HG03175 (cell line): ENCODE data around the gene SPART.
"Not testable (repeated sequence)": the region's sequence is repeated elsewhere in the genome, so short reads cannot be mapped to it uniquely, and the experiment has no call there.

Experiments used
- ATAC-seq: cut with Tn5 transposase; IDR thresholded peaks from one replicate; pipeline ENCODE4 v1.9.1; 2021; ENCODE audit warnings: mild to moderate bottlenecking, moderate library complexity; ENCODE audit not compliant: unreplicated experiment

Gene SPART

GRCh38 chr13:36323951-36324566 lies 22.1 kb downstream of the SPART start:
- no peak for ATAC-seq

DNA sequence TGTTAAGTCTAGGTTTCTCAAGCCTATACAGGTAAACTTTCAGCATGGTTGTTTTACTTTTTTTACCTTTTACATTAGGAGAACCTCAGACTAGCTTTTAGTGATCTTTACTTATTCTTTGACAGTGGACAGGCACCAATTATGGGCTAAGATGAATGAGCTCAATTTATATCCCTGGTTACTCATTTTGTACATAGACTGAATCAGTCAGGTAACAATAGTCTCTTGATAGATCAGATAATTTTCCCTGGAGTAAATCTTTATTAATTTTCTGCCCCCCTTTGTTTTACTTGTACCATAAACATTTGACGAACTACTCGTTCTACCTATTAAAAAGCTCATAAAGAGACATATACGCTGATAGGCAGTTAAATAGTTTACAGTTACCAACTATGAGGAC lies 22.8 kb downstream of the SPART start:
- ATAC-seq = no peak

GRCh38 chr13:36319793-36320192 lies 26.4 kb downstream of the SPART start:
- not testable (repeated sequence) for ATAC-seq

GRCh38 chr13:36313047-36313969 lies 32.9 kb downstream of the SPART start:
- no peak for ATAC-seq

- no peak for ATAC-seq
Measured at GRCh38 chr13:36310417-36311108, 35.6 kb downstream of the SPART start.

DNA sequence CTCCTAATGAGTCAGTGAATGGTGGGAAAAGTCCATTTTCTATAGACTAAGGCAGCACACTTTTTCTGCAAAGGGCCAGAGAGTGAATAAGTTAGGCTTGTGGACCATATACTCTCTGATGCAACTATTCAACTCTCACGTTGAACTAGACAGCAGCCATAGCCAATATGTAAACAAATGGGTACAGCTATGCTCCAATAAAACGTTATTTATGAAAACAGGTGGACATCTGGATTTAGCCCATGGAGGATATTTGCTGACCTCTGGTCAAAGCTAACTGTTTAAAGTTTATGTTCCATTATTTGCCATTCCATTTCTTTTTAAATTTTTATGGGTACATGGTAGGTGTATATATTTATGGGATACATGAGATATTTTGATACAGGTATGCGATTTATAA lies 43.9 kb downstream of the SPART start:
- no peak for ATAC-seq

DNA sequence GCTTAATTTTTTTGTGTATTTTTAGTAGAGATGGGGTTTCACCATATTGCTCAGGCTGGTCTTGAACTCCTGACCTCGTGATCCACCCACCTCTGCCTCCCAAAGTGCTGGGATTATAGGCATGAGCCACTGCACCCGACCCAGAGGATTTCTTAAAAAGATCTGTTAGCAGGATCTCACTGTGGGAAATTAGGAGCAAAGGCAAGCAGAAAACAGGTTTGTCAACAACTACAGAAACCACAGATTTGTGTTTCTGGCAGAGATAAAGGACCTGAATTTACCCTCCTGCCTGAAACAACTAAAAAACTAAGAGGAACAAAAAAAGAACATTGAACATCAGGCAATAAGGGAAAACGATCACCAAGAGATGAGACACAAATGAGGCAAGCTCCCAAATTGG lies 46.7 kb downstream of the SPART start:
- not testable (repeated sequence) for ATAC-seq

DNA sequence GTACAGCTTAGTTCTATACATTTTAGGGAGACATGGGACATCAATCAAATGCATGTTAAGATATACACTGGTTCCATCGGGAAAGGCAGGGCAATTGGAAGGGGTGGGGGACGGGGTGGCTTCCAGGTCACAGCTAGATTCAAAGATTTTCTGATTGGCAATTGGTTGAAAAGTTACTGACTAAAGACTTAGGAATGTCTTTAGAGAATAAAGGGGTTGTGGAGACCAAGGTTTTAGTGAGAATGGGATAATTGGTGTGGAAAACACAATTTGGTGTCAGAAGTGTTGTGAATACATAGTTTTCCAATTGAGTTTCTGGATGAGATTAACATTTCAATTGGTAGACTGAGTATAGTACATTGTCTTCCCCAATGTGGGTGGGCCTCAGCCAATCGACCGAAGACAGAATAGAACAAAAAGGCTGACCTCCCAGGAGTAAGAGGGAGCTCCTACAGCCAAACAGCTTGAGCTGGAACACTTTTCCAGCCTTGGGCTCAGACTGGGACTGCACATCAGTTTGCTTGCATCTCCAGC lies 47.6 kb downstream of the SPART start:
- ATAC-seq = no peak

DNA sequence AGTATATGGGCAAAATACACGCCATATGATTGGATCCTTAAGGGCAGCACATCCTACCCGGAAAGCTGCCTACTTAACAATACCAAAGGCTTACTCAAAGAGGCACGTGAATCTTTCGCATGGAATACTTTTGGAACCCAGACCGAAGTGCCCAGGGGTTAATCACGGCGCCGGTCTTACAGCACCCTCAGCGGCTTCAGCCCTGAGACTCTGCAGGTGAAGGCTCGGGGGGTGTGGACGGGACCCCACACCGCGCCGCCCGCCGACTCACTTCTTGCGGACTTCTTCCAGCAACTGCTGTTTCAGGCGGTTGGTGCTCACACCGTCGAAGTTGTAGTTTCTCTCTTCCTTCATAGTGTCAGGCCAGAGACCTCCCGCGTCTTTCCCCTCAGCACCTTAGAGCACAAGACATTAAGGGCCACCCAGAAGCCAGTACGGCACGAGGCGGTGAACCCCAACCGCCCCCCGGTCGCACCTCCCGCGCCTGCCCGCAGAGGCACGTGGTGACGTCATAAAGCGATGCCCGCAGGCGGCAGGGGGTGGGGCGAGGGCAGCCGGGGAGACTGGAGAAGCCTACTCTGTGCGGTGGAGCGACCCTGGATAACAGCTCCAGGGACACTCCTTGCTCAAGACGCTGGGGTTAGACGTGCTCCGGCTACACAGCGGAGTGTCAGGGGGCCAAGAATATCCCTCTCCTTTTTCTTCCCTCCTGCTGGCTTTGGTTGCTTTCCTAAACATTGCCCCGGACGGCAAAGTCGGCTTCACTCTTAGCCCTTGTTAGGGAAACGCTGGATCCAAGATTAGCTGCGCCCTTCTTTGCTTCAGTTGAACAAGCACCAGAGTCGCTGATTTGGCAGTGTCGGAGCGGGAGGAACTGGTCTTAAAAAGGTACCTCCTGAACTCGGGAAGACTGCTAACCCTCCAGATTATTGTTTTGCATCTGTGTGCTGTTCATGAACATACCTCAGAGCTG lies 48.5 kb downstream of the SPART start, which contains the start of gene CCDC169:
Gene CCDC169, minus strand, starts transcription at position 449 of the 973 bp plus-strand sequence. Its CDS starts 95 bp downstream, at position 354.
- peak; percentile 80 for ATAC-seq

- no peak for ATAC-seq
Measured at GRCh38 chr13:36294096-36294495, 52.1 kb downstream of the SPART start.

GRCh38 chr13:36293497-36293896 lies 52.7 kb downstream of the SPART start:
- ATAC-seq = no peak

DNA sequence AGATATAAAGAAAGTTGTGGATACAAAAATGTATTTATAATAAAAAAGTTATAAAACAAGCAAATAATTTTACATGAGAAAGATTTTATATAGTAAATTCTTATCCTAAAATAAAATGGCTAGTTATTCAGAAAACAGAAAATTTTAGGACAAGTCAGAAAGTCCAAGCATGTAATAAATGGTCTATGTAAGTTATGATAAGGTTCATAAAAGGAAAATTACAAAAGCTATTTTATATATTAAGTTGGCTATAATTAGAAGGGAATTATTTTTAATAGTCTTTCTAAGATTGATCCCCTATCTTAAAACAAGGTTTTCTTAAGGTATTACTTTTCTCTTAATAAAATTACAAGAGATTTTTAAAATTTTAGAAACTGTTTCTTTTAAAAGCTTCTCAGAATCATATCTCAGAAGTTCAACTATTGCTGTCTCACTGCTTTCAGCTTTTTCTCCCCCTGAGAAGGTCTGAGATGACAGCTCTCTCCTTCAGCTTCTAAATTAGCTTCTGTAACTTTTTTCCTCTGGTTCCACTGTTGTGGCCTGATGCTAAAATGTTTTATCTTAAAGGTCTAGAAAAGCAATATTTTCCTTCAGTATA lies 57.3 kb downstream of the SPART start:
- ATAC-seq = no peak

DNA sequence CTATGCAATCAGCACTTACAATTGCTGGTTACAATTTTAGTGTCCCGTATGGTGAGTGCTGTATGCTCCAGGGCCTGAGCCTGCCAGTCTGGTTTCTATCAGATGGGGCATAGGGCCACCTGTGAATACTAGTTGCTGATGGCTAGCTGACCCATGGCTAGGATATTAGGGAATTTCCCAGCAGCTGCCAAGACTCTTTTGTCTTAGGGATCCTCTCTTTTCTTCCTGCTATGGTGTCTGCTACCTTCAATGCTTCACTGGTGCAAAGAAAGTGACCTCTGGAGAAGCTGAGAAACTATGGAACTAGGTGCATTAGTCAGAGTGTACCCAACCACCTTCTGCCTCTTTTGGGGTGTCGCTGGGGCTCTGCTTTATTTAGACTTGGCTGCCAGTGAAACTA lies 60.2 kb downstream of the SPART start:
- ATAC-seq = no peak

DNA sequence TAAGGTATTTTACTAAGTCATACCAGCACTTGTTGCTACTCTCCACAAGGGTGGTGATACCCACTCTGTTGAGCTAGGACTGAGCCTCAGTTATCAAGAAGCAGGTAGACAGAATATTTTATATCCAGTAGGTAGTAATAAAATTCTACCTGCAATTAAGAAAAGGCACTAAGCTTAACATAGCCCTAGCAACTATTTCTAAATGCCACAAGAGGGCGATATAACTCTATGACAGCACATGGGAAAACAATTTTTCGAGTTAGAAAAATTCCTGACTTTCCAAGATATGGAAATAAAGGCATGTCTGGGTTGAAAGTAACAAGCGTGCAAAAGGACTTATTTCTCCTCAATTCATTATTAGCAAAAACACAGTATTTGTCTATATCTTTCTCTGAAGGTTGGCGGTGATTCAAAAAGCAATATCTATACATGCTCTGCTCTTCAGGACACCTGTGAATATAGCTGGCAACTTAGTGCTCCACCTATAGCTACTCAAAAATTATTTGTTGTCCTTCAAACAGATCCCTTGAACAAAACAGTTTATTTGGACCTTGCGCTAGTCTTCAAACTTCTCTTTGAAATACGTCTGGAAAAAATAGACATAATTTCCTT lies 63.3 kb downstream of the SPART start:
- no peak for ATAC-seq

DNA sequence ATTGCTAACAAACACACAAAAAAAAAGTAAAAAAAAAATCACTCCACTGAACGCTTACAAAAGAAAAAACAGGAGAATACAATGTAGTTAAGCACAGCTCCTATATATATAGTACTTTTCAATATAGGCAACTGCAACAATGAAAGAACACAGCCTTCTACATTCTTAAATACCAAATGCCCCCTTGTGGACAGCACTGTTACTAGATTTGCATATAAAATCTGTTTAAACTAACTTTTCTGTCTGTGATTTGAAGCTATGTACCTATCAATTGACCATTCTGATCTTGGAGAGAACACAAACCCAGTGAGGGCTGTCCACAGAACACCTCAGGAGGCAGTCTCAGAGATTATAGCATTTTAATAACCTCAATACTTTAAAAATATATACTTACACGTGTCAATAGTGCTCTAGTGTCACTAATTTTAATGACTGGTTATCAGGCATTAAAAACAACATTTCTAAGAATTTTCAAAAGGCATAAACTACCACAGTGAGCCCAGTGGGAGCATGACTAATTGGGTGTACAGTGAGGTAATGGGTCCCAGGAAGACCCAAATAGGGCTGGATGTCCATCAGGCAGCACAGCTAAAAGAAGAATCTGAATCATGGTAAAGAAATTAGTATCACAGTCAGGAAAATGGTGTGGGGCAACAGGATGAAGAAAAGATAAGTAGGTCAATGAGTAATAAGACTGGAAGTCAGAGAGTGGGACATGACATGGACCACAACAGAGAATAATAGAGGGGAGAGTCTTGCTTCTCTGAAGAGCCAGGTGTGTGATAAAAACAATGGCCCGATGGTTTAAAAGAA lies 70.8 kb downstream of the SPART start:
- no peak for ATAC-seq

DNA sequence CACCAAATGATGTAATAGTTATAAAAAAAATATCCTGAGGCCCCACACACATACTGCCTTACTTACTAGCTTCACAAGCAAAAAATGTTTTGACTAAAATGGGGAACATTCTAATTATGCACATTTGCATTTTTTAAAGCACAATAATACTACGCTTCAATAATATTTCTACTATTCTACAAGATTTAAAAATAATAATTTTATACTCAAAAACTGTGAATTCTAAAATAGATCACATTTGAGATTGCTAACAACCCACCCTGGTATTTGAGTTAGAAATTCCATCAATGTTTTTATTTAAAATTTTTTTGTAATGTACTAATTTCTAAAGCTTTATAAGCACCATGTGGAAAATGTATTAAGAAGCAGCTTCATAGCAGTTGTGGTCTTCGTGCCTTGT lies 72.8 kb downstream of the SPART start:
- ATAC-seq = no peak

- no peak for ATAC-seq
Measured at GRCh38 chr13:36261976-36262375, 84.2 kb downstream of the SPART start.

- ATAC-seq = no peak
Measured at GRCh38 chr13:36261011-36261410, 85.2 kb downstream of the SPART start.
